Hepatocyte (in vitro differentiated cells): ENCODE data around the gene FBP1.

Experiments used
- EZH2phosphoT487 ChIP-seq: fragments of 200-600 bp; sonication (generic); IDR thresholded peaks from one replicate; pipeline ENCODE4 v1.6.1; 2018; ENCODE audit warnings: antibody characterized with exemption, mild to moderate bottlenecking, low read depth, moderate library complexity; ENCODE audit not compliant: unreplicated experiment, severe bottlenecking
- TF ChIP-seq, protein P1 (sequence below): fragments of 200-600 bp; sonication (generic); IDR thresholded peaks from 2 replicates; pipeline ENCODE4 v1.5.1; 2016; ENCODE audit warnings: antibody characterized with exemption, mild to moderate bottlenecking; ENCODE audit not compliant: poor library complexity

DNA sequence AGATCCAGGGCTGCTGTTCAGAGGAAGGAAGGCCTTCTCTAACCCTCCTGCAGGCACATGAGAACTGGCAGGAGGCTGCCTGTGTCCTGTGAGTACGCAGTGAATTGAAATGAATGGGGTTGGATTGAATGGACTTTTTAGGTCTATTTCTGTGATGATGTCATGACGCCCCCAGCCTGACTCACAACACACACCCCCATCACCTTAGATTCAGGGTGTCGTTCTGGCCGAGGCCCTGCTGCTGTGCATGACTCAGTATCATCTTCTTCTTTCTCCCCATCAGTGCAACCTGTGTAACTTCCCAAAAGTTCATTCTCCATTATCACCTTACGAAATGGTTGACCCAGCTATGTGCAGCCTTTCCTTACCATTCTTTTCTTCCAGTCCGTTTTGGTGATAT is 79.1 kb downstream of the FBP1 start:
- TF ChIP-seq, protein P1, sequence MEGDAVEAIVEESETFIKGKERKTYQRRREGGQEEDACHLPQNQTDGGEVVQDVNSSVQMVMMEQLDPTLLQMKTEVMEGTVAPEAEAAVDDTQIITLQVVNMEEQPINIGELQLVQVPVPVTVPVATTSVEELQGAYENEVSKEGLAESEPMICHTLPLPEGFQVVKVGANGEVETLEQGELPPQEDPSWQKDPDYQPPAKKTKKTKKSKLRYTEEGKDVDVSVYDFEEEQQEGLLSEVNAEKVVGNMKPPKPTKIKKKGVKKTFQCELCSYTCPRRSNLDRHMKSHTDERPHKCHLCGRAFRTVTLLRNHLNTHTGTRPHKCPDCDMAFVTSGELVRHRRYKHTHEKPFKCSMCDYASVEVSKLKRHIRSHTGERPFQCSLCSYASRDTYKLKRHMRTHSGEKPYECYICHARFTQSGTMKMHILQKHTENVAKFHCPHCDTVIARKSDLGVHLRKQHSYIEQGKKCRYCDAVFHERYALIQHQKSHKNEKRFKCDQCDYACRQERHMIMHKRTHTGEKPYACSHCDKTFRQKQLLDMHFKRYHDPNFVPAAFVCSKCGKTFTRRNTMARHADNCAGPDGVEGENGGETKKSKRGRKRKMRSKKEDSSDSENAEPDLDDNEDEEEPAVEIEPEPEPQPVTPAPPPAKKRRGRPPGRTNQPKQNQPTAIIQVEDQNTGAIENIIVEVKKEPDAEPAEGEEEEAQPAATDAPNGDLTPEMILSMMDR = no peak
- no peak for TF ChIP-seq EZH2phosphoT487
